NCI-H82 (cell line): ENCODE measurements around the gene LGALS3.

ENCODE experiments used
- DNase-seq: peaks from one replicate; lab custom pipeline; 2025; lab: John Stamatoyannopoulos, UW

Gene LGALS3

DNA sequence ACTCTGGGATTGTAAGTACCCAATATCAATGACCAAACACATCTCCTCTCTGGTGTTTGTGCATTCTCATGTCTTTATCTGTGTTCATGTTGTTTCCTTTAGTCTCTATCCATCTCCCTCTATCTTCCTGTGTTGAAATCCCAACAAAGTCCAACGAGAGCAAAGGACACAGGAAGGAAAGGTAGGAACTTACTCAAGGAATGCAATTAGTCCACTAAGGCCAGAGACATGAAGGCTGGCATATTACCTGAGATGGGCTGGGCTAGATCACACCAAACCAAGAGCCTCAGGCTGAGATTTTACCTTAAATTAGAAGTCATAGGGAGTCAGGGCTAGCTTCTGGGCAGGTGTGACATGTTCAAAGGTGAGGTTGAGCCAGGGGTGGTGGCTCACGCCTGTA is 14.3 kb upstream of the LGALS3 start:
- DNase-seq: no peak

DNA sequence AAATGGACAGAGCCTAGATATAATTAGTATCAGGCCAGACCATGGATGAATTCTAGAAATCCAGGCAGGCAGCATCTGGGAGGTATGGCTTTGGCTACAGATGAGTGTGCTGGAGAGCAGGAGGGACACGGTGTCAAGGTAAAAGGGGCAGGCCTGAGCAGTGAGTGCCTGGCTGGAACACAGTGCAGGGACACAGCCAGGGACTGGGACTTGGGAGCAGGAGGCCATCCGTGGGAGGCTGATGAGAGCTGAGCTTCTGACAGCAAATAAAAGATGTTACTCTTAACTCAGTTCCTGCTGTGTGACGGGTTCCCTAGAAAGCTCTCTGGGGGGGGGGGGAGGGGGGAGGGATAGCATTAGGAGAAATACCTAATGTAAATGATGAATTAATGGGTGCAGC is 13.6 kb upstream of the LGALS3 start:
- DNase-seq: no peak

DNA sequence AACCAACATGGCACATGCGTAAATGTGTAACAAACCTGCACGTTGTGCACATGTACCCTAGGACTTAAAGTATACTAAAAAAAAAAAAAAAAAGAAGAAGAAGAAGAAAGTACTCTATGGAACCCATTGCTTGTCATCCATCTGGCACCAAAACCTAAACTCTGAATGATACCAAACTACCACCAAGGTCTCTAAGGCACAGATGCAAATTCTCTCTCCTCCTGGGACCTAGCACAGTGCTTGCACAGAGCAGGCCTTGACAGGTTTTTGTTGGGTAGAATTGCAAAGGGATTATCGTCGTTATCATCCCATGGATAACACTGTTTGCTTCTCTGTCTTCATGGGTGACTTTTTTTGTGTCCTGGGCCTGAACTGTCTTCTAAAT is 13.2 kb upstream of the LGALS3 start:
- no peak for DNase-seq

DNA sequence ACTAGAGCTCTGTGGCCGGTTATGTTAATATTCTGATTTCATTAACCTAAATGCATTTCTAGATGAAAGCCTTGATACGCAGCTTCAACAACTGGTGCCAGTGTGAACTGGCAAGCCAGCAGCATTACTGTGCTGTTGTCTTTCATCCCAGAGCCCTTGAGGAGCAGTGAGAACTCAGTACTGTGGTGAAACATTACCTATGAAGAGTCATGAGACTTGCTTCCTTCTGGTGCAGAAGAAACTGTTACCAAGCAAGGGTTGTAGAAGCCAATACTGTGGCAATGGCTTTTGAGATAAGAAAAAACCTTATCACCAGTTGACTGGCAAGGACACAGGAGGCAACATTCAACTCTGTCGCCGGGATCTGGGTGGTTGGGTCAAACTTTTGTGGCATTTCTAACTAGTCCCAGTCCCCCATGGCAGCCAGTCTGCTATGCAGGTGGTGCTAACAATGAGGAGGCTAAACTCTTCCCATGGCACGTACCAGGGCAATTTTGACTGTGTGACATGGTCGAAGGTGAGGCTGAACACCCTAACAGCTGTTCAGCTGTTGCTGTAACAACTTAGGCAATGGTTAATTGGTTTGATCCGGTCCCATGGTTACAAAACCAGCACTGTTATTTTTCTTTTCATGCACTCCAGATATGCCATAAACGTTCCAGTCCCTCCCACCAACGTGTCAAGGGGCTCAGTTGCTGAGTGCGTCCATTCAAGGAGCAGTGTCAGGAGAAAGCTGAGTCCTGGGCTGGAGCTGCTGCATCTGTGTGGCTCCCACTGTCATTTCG is 12.6 kb upstream of the LGALS3 start:
- DNase-seq: no peak

DNA sequence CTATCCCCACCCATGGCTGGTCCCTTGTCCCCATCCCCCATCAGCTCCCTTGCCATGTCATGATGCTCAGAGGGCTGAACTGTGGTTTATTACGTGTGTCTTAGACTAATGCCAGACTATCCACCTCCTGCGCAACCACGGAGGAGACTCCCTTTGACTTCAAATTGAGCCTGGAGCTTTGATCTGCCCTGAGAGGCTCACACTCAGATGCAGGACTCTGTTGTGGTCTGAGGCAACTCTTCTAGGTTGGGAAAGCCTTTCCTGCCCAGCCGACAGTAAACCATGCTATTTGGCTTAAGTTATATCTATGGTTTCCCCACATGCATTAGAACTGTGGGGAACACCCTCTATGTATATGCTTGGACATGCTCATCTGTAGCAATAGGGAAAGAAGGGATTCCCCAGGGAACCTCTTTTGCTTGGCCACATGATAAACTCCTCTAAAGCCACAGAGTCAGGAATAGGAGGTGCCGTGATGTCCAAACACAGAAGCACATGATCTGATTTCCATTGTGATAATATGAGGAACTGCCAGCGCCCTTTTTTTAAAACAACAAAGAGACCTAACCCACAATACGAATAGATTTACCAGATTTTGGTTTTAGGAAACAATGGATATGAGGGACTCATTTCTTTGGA is 11.1 kb upstream of the LGALS3 start:
- no peak for DNase-seq

DNA sequence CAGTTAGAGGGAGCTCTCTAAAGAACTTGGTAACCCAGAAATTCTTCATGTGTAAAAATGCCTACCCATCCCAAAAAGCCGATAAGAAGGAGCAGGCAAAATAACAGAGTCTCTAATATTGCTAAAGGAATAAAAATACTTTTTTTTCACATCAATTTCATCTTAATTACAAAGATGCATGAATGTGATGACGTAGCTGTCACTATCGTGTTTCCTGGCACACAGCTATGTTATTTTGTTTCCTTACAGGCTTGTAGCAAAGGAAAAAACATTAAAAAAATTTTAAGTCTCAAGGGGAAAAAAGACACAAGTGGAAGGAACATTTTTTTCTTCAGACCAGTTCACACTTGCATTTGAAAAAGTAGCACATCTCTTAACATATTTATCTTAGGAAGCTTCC is 10.3 kb upstream of the LGALS3 start:
- DNase-seq: no peak

DNA sequence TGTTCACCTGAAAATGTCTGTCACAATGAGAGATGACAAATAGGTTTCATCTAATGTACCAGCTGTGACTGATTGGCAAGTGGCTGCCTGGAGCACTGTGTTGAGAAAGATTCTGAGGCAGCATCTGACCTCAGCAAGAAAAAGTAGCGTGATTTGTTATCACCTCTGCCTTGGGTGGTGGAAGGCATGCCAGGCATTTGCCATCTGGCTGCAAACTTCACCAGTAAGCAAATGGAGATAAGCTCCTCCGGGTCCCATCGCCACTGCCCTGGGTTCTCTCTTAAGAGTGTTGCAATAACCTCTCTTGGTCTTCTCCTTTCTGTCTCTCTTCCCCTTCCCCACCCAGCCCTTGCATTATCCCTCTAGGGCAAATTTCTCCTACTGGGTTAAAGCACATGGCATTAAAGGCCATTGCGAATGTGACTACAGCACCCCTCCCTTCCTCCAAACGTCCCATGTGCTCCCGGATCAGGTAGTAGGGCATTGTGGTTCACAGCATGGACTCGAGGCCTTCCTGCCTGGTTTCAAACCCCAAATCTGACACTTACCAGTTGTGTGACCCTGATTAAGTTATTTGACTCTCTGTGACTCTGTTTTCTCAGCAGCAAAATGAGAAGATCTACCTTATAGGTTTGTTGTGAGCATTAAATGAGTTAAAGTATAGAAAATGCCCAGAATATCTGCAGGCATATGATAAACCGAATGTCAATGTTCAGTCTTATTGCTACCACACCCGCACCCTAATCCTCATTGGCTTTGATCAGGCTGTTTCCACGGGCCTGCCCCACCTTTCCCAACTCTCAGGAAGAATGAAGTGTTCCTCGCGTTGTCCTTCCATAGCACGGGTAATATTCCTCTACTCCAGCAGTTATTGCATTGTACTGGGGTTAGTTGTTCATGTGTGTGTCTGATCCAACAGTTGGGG is 8.2 kb upstream of the LGALS3 start:
- DNase-seq: no peak

DNA sequence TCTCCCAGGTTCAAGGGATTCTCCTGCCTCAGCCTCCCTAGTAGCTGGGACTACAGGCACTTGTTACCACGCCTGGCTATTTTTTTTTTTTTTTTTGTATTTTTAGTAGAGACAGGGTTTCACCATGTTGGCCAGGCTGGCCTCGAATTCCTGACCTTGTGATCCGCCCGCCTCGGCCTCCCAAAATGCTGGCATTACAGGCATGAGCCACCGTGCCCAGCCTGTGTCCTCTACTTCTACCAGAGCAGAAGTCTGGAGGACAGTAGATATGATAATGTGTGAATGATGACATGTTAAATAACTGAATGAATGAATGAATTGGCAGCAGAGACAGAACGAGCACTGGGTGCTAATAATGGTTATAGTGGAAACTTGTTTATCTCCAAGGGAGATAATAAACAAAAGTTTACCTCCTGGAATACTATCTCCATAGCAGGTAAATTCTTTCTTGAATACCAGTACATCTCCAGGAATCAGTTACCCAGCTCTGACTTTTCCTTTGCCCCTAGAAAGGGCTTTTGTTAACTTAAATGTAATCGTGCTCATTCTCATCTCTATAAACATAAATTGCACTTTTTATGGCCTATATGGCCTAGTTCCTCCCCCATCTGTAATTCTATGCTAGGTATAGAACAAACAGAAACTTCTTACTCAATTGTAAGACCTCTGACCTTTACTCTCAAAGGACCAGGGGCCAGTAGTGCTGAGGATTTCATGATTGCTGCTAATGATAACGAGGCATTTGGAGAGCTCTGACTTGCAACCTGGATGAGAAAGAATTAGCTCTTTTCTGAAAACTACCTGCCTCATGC is 7.2 kb upstream of the LGALS3 start:
- DNase-seq: no peak

DNA sequence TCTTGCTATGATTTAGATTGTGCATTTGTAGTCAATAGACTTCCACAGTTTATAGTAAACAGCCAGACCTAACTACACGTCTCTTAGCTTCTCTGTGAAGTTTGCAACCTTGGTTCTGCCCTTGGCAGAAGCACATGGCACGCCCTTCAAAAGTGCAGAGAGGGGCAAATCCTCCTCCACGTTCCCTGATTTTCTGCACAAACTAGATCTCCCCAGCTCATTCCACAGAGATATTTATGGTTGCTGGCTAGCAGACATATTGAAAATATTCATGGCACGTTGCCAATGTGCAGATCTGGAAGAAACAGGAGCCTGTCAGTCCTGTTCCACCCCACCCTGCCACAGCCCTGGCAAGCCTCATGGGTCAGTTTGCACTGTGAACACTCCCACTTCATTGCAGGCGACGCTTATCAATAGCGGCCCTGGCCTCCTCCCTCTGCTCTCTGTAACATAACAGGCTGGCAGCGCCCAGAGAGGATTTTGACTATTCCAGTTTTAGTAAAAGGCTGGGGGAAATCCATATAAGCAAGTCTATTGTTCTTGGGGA is 6.5 kb upstream of the LGALS3 start:
- DNase-seq: no peak

DNA sequence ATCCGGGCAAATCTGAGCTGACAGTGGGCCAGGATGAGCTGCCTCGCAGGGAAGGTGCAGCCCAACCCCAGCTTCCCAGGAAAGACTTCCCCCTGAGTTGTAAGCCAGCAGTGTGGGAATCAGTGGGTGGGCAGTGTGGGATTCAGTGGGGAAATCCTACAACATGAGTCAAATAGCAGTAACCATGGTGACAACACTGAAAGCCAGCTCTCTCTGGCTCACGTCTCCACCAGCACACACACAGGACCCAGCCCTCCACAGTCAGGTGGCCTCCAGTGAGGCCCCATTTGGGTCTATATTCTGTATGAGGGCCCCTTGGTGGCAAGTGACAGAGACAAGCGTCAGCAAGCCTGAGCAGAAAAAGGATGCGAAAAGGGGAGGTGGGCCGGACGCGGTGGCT is 6.0 kb upstream of the LGALS3 start:
- DNase-seq: no peak

DNA sequence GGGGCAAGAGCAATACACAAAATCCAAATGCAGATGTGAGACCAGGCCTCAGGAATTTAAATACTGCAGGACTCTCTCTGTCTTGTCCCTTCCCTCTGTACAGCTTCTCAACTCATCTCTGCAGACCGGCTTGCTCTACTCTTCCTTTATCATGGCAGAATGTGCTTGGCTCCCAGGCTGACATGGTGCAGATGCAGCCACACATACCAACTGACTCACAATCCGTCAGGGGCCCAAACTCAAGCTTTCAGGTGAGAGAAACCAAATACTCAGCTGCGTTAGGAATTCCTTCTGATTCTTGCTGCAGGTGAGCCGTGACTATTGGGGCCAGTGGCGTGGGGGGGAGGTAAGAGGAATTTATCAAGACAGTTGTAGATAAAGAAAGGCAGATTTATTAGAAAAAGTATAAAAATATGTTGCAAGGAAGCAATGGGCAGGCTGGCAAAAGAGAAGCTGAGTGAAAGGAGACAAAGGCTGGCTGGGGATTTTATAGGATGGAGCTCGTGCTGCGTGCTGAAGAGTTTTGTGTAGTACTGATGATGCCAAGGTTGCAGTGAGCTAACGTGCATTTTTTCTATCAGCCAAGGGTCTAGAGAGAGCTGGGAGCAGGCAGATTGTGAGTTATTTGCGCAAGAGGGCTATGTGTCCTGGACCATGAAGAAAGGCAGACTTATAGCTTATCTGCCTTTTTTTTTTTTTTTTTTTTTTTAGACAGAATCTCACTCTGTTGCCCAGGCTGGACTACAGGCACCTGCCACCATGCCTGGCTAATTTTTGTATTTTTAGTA is 5.0 kb upstream of the LGALS3 start:
- DNase-seq: no peak

DNA sequence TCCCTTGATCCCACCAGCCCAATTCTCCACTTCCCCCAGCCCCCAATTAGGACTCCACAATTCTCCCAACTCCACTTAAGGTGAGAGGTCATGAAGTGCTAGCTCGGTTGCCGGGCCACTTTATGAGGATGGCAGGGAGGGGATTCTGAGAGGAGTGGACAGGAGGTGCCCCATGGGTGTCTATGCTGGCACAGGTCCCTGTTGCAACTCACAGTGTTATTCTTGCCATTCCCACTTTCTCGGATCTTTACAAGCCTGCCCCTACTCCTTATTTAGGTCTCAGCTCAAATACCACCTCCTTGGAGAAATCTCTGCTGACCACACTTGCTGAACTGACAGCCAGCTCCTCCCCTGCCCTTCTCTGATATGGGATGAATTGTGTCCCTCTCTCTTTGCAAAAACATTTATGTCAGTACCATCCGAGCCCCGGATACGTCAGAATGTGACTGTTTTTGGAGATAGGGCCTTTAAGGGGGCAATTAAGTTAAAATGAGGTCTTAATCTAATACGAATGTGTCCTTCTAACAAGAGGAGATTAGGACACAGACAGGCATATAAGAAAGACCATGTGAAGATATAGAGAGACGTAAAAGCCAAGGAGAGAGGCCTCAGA is 4.2 kb upstream of the LGALS3 start:
- no peak for DNase-seq

DNA sequence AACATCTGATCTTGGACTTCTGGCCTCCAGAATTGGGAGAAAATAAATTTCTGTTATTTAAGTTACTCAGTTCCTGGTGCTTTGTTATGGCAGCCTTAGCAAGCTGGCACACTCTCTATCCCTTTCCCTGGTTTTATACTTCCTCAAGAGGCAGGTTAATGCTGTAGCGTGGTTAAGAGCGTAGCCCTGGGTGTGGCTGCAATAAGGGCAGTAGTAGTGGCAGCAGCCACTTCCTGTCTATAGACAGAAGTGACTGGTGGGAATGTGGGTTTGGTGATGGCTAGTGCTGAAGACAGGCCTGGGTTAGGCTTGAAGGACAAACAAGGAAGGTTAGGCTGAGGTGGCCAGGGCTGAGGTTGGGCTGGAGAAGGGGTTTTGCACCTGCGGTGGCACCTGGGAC is 3.6 kb upstream of the LGALS3 start:
- DNase-seq: no peak

DNA sequence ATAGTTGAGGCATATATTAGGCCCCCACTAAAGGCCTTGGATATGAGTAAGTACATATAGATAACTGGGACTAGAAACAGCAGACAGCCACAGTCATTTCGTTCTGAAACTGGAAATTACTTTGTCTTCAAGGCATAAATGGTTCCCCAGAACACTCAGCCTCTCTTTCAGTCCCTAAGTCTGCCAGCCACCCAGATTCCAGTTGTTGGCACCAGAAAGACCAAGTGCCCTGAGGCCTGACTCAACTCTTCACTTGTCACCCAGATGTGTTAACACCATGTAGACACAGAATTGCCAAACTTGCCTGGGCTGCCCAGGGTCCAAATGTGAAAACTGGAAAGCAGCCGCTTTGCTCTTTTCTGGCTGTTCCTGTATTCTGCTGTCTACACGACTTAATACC is 3.0 kb upstream of the LGALS3 start:
- no peak for DNase-seq

DNA sequence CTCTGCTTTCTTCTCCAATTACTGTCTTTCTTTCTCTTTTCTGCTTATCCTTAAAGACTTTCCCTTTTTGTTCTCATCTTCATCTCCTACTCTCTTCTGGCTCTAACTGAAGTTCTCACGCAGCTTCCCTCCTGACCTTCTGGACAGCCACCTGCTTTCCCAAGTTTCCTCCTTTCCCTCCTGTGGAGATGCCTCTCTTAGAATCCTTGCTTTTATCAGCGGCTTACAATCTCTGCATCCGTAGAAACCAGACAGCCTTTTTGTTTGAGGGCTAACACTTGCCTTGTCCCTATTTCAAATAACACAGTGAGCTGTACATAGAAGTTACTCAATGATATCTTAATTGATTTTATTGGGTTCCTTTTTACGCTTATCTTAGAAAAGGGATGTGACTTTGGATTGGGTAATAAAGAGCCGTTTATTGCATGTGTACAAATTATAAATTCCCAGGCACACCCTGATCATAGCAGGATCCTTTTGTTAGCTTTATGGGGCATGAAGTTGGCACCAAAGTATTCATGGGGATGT is 2.1 kb upstream of the LGALS3 start:
- DNase-seq: no peak

DNA sequence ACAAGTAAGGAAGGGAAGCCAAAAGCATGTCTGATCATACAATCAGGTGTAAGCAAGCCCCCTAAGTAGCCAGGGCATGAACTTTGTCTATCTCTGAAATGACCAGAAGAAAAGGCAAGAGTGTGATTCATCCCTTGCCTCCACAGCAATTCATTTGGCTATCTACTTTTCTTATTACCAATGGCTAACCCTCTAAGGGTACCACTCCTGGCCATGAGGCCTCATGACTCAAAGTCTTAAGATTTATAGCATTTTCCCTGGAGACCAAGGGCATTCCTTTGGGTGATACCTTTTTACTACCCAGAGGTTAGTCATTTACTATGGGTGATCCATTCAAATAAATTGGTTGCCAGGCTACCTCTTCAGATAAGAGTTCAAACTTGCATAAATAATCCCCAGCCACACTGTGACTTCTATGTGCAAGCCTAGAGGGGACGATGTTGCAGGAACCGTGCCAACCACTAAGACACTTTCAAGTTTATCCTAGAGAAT is 1.5 kb upstream of the LGALS3 start:
- no peak for DNase-seq

DNA sequence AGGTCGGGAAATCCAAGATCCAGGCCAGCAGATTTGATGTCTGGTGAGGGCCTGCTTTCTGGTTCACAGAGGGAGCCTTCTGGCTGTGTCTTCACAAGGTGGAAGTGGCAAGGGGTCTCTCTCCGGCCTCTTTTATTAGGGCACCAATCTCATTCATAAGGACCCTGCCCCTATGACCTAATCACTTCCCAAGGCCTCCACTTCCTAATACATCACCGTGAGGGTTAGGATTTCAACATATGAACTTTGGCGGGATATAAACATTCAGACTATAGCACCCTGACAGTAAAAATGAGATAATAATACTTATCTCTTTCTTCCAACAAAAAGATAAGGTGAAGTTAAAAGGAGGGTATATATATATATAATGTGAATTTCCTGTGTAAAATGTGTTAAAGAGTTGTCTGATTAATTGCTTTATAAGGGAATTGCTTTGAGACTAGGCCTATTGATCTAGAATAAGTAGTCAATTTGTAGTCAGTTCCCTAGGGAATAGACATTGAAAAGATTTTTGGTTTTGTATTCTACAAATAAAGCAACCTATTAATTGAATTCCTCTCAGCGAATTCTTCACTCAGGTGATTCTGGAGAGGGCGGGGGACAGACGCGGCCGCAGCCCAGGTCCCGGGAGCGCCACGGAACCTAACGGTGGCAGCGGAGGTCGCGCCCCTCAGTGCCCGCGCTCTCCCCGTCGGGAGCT is 516 bp upstream of the LGALS3 start:
- DNase-seq: no peak

DNA sequence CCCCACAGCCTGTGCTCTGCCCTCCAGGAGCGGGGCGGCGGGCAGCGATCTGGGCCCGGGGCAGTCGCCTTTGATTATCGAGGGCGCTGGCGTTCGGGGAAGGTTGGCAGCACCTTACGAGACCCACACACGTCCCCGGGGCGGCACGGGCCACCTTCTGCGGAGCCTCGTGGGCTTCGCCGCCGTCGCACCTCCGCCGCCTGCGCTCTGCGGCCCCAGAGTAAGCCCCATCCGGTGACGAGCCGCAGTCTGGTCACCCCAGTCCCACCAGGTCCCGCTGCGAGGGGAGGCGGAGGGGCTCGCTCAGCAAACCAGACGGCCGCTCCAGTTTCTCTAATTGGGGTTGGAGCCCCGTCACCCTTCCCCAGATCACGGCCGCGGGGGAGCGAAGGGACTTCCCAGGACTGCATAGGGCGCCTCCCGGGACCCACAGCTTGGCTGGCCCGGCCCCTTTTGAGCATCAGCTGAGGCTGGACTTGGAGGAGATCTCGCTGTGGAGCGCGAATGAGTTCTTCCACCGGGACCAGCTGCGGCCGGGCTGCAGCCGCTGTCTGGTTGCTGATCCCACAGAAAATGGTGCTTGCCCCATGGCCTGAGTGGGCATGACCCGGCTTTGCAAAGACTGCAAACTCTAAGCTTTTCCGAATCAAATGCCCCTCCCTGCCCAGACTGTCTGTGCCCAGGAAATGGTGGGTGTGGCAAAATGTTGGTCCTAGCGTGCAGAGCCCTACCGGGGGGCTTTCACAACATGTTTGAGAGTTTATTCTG is 560 bp downstream of the LGALS3 start:
- DNase-seq: peak; percentile 25

DNA sequence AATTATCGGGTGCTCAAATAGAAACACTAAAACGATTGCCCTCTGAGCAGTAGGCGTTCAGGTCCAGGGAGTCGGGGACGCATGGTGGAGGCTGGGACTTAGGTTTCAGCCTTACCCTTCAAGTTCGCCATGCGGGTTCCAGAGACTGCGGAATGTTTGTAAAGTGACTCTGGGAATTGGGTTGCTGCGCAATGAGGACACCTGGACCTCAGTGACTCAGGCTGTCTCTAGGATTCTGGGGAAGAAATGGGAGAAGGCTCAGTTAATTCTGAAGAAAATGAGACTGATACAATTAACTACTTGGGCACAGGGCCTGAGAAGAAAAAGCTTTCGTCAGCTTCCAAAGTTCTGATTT is 1.1 kb downstream of the LGALS3 start:
- DNase-seq: no peak
